ENCODE results near the gene MTERF4.

The MTERF4 gene

DNA sequence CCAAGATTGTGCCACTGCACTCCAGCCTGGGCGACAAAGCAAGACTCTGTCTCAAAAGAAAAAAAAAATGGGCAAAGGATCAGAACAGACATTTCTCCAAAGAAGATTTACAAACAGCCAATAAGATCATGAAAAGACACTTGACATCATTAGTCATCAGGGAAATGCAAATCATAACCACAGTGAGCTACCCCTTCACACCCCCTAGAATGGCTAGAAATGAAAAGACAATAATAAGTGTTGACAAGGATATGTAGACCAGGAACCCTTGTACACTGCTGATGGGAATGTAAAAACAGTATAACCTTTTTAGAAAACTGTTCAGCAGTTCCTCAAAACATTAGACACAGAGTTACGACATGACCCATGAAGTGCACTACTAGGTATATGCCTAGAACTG, 18.4 kb upstream of the MTERF4 start:
- Histone ChIP-seq H3K4me1 (ENCODE audit: control insufficient read depth, insufficient read depth, low read length) (no peaks in the 10 kb centered on the region), H3K36me3 (ENCODE audit: insufficient read depth, low read length) (no peaks in the 10 kb centered on the region), H3K9ac (ENCODE audit: low read depth, low read length) (no peak overlapping the region), H3K27me3 (ENCODE audit: control insufficient read depth, insufficient read depth, low read length) (no peaks in the 10 kb centered on the region), H3K9me3 (replicated peaks; ENCODE audit: low read length) (no peaks in the 10 kb centered on the region), H3K4me2 (ENCODE audit: low read length) (no peak overlapping the region), H3K4me3 (ENCODE audit: low read length) (no peak overlapping the region)

DNA sequence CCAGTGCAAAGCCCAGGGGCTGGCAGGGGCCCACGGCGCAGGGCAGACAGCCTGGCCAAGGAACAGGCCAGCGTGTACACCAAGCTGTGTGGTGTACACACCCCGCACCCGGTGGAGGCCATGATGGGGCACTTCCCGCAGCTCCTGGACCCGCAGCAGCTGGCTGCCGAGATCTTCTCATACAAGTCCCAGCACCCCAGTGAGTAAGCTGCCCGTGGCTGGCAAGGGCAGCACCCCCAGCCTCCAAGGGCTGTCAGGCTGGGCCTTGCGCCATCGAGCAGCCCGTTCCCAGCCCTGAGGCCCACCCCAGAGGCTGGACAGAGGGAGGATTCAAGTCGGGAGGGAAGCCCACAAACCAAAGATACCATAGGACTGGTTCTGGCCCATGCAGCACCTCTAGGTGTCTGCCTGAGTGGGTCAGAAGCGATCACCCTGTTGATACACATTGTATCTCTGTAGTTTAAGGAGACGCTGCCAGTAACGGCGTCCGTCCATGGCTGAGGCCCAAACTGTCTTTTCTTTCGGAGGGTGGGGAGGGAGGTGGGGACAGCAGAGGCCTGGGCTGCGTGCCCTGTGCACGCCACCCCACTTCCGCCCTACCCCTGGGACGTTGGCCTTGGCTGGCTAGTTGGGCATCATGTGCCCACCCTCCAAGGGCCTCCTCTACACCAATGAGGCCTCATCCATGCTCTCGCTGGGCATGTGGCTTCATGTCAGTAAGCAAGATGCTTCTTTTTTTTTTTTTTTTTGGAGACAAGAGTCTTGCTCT, 16.8 kb upstream of the MTERF4 start:
- Histone ChIP-seq H3K27me3 (ENCODE audit: control insufficient read depth, insufficient read depth, low read length) (no peaks in the 10 kb centered on the region), H3K9ac (ENCODE audit: low read depth, low read length) (no peak overlapping the region), H3K9me3 (replicated peaks; ENCODE audit: low read length) (no peaks in the 10 kb centered on the region), H3K4me3 (ENCODE audit: low read length) (no peak overlapping the region), H3K4me1 (ENCODE audit: control insufficient read depth, insufficient read depth, low read length) (no peaks in the 10 kb centered on the region), H3K4me2 (ENCODE audit: low read length) (no peak overlapping the region), H3K36me3 (ENCODE audit: insufficient read depth, low read length) (peaks cover 5% of the 10 kb centered on the region)

DNA sequence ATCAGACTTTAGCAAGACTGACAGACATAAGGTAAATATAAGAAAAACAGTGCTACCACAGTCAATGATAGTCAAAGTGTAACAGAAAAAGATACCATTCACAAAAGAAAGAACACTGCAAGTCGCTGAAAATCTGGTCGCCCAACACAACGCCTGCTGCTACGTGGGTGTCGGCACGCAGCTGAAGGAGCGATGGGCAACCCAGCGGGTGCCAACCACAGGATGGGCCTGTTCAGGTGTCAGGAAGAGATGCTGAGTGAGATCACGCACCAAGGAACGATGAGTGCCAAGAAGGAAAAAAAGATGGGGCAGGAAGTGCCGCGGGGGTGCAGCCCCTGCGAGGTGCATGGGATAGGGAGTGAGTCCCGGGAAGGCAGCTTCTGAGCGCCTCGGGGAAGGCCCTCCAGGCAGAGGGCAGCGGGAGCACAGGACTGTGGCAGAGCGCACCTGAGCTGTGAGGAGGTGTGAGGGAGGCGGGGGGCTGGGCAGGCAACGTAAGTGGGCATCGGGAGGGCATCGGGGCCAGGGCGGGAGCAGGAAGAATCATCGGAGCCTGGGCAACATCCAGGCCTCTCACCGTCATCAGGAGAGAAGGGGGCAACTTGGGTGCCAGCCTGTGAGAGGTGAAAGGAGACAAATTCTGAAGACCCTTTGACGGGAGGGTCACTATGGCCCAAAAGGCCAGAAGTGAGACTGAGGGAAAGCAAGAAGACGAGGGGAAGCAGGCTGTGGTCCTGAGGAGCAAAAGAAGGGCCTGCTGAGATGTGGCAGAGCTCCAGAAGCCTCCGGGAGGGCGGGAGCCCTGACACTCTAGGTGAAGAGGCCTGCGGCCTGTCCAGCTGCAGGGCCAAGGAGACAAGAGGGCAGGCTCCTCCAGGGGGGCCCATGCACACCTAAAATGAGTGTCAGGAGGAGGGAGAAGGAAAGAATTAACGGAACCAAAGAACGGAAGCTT, 14.8 kb upstream of the MTERF4 start:
- H3K27me3 ChIP-seq (ENCODE audit: control insufficient read depth, insufficient read depth, low read length): no peaks in the 10 kb centered on the region
- no peaks in the 10 kb centered on the region for H3K4me1 ChIP-seq (ENCODE audit: control insufficient read depth, insufficient read depth, low read length)
- no peak overlapping the region for H3K9ac ChIP-seq (ENCODE audit: low read depth, low read length)
- H3K4me2 ChIP-seq (ENCODE audit: low read length): no peak overlapping the region
- H3K4me3 ChIP-seq (ENCODE audit: low read length): no peak overlapping the region
- H3K36me3 ChIP-seq (ENCODE audit: insufficient read depth, low read length): peaks cover 5% of the 10 kb centered on the region
- H3K9me3 ChIP-seq (replicated peaks; ENCODE audit: low read length): no peaks in the 10 kb centered on the region

DNA sequence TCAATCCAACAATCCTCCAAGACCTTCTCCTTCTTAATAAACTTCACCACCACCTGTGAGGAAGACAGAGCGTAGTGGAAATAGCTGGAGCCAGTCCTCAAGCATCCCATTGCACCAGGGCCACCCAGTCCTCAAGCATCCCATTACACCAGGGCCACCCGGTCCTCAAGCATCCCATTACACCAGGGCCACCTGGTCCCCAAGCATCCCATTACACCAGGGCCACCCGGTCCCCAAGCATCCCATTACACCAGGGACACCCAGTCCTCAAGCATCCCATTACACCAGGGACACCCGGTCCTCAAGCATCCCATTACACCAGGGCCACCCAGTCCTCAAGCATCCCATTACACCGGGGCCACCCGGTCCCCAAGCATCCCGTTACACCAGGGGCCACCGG, 13.3 kb upstream of the MTERF4 start:
- Histone ChIP-seq H3K4me2 (ENCODE audit: low read length) (no peak overlapping the region), H3K36me3 (ENCODE audit: insufficient read depth, low read length) (peaks cover 5% of the 10 kb centered on the region), H3K9me3 (replicated peaks; ENCODE audit: low read length) (no peaks in the 10 kb centered on the region), H3K9ac (ENCODE audit: low read depth, low read length) (no peak overlapping the region), H3K4me1 (ENCODE audit: control insufficient read depth, insufficient read depth, low read length) (no peaks in the 10 kb centered on the region), H3K4me3 (ENCODE audit: low read length) (no peak overlapping the region), H3K27me3 (ENCODE audit: control insufficient read depth, insufficient read depth, low read length) (no peaks in the 10 kb centered on the region)

DNA sequence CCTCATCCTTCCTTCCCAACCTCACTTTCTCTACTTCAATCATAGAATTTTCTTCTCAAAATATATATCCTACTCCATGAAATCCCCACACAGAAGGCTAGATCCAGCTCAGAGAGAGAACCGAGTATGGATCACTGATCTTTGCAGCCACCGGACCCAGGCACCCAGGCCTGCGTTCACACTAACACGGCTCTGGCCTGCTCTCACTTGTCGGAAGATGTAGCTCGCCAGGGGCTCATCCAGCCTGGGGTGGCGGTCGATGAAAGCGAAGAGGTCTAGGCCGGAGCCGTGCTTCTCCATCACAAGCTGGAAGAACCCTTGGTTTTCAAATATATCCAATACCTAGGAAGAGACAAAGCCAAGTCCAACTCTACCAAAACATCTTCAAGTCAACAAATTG, 12.7 kb upstream of the MTERF4 start:
- H3K9ac ChIP-seq (ENCODE audit: low read depth, low read length): no peak overlapping the region
- H3K36me3 ChIP-seq (ENCODE audit: insufficient read depth, low read length): peaks cover 5% of the 10 kb centered on the region
- no peak overlapping the region for H3K4me2 ChIP-seq (ENCODE audit: low read length)
- H3K4me3 ChIP-seq (ENCODE audit: low read length): no peak overlapping the region
- no peaks in the 10 kb centered on the region for H3K4me1 ChIP-seq (ENCODE audit: control insufficient read depth, insufficient read depth, low read length)
- no peaks in the 10 kb centered on the region for H3K9me3 ChIP-seq (replicated peaks; ENCODE audit: low read length)
- no peaks in the 10 kb centered on the region for H3K27me3 ChIP-seq (ENCODE audit: control insufficient read depth, insufficient read depth, low read length)

DNA sequence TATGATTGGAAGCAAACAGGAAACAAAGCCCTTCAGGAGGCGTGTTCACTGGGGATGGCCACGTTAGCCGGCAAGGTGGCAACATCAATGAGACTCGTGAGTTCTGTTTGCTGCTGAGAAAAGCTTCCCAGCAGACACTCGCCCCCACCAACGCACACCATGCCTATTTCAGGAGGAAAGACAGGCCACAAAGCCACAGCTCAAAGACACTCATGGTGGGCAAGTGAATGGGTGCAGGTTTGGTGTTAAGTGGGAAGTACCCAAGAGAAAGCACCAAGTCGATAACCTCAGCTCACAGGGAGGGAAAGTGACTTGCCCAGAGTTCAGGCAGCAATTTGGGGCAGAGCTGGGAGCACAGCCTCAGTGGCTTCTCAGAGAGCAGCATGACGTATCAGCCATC, 10.5 kb upstream of the MTERF4 start:
- Histone ChIP-seq H3K4me2 (ENCODE audit: low read length) (no peak overlapping the region), H3K9ac (ENCODE audit: low read depth, low read length) (no peak overlapping the region), H3K36me3 (ENCODE audit: insufficient read depth, low read length) (peaks cover 5% of the 10 kb centered on the region), H3K9me3 (replicated peaks; ENCODE audit: low read length) (no peaks in the 10 kb centered on the region), H3K4me3 (ENCODE audit: low read length) (no peak overlapping the region), H3K27me3 (ENCODE audit: control insufficient read depth, insufficient read depth, low read length) (no peaks in the 10 kb centered on the region), H3K4me1 (ENCODE audit: control insufficient read depth, insufficient read depth, low read length) (no peaks in the 10 kb centered on the region)

DNA sequence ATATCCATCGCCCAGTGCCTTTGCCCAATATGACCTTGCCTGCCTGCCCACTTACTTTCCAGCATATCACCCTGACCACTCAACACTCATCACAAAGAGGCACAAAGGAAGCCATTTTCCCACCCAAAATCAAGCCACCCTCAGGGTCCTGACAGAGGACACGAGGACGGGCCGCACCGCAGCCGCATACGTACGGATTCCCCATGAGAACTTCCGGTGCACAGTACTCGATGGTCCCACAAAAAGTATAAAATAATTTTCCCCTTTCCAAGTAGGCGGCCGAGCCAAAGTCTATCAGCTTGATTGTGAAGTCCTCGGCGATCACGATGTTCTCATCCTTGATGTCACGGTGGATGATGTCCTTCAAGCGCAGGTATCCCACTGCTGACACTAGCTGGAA, 10.0 kb upstream of the MTERF4 start:
- peaks cover 5% of the 10 kb centered on the region for H3K36me3 ChIP-seq (ENCODE audit: insufficient read depth, low read length)
- no peak overlapping the region for H3K4me2 ChIP-seq (ENCODE audit: low read length)
- H3K9ac ChIP-seq (ENCODE audit: low read depth, low read length): no peak overlapping the region
- no peaks in the 10 kb centered on the region for H3K4me1 ChIP-seq (ENCODE audit: control insufficient read depth, insufficient read depth, low read length)
- H3K9me3 ChIP-seq (replicated peaks; ENCODE audit: low read length): no peaks in the 10 kb centered on the region
- H3K4me3 ChIP-seq (ENCODE audit: low read length): no peak overlapping the region
- H3K27me3 ChIP-seq (ENCODE audit: control insufficient read depth, insufficient read depth, low read length): no peaks in the 10 kb centered on the region

DNA sequence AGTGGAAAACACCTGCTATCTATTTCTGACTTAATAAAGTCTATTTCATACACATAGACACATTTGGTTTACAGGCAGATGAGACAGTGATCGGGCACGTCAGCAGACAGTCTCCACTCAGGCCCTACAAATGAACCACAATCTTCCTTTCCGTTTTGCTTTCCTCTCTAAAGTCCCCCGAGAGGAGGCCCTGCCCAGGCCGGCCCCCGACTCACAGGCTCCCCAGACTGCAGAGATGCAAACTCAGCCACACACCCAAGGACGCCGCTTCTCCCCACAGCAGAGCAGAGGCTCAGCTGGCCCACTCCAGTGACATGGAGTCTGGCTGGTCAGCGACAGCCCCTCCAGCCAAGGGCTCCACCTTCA, 9.3 kb upstream of the MTERF4 start:
- no peaks in the 10 kb centered on the region for H3K27me3 ChIP-seq (ENCODE audit: control insufficient read depth, insufficient read depth, low read length)
- H3K36me3 ChIP-seq (ENCODE audit: insufficient read depth, low read length): peaks cover 5% of the 10 kb centered on the region
- H3K9ac ChIP-seq (ENCODE audit: low read depth, low read length): no peak overlapping the region
- H3K9me3 ChIP-seq (replicated peaks; ENCODE audit: low read length): no peaks in the 10 kb centered on the region
- no peaks in the 10 kb centered on the region for H3K4me1 ChIP-seq (ENCODE audit: control insufficient read depth, insufficient read depth, low read length)
- H3K4me2 ChIP-seq (ENCODE audit: low read length): no peak overlapping the region
- H3K4me3 ChIP-seq (ENCODE audit: low read length): no peak overlapping the region

DNA sequence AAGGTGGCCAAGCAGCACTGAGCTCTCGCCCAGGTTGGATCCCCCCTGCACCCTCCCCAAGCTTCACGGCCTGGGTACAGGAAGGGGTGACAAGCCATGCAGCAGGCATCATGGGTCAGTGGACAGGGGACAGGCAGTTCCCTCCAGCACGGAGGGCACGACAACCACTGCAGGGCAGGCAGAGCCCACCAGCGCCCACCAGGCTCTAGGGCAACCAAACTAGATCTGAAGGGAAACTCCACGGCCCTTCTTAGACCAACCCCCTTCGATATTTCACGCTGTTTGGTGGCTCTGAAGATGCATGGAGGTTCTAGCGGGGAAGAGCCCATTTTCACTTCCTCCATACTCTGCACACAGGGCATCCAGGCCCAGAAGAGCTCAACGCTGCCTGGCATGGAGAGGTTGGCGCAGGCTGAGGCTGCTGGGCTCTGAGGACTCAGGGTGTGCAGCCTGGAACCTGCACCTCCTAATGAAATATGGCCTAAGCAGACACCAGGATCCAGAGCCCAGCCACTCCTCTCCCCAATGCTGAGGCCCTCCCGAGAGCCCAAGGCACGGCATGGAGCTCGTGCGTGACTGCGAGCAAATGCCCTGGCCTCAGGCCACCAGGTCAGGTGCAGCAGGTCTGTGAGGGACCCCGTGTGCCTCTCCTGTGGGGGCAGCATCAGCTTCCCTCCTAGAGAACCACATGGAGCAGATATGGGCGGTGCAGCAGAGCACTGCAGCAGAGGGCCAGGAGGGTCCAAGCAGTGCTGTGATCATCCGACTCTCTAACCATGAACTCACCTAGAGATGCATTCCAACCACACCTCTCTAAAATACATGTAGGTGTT, 8.7 kb upstream of the MTERF4 start:
- Histone ChIP-seq H3K9ac (ENCODE audit: low read depth, low read length) (no peak overlapping the region), H3K27me3 (ENCODE audit: control insufficient read depth, insufficient read depth, low read length) (no peaks in the 10 kb centered on the region), H3K4me2 (ENCODE audit: low read length) (no peak overlapping the region), H3K4me3 (ENCODE audit: low read length) (no peak overlapping the region), H3K9me3 (replicated peaks; ENCODE audit: low read length) (no peaks in the 10 kb centered on the region), H3K4me1 (ENCODE audit: control insufficient read depth, insufficient read depth, low read length) (no peaks in the 10 kb centered on the region), H3K36me3 (ENCODE audit: insufficient read depth, low read length) (peaks cover 5% of the 10 kb centered on the region)

DNA sequence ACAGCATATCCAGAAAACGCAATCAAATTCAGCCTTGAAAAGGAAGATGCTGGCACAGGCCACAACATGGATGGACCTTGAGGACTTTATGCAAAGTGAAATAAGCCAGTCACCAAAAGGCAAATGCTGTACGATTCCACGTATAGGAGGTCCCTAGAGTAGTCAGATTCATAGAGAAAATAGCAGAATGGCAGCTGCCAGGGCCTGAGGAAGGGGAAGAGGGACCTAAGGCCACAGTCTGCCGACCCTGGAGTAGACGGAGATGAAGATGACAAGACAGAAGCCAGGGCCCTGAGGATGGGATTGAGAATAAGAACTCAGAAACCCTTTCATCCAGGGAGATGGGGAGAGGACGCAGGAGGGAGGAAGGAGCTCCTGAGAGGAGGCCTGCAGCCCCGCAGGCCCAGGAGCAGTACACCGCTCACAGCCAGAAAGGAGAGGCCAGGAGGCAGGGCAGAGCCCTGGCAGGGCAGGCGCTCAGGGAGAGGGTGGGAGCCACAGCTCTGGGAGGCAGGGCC, 8.1 kb upstream of the MTERF4 start:
- Histone ChIP-seq H3K4me1 (ENCODE audit: control insufficient read depth, insufficient read depth, low read length) (no peaks in the 10 kb centered on the region), H3K9ac (ENCODE audit: low read depth, low read length) (no peak overlapping the region), H3K4me3 (ENCODE audit: low read length) (no peak overlapping the region)

More for the DNA sequence above, 8.1 kb upstream of the MTERF4 start:
- H3K4me2 ChIP-seq (ENCODE audit: low read length): no peak overlapping the region
- H3K36me3 ChIP-seq (ENCODE audit: insufficient read depth, low read length): peaks cover 4% of the 10 kb centered on the region
- no peaks in the 10 kb centered on the region for H3K27me3 ChIP-seq (ENCODE audit: control insufficient read depth, insufficient read depth, low read length)
- H3K9me3 ChIP-seq (replicated peaks; ENCODE audit: low read length): no peaks in the 10 kb centered on the region
